Measurements from ENCODE around the gene BDKRB1. TPM values are rescaled to one million over a fixed set of nuclear protein-coding genes. Genes with fewer than 3 reads are reported as not detected.

The BDKRB1 gene
- total RNA-seq, 1 experiment from 2014 or later = not detected

GRCh38 chr14:96247031-96247430 lies 9.0 kb upstream of the BDKRB1 start:
- Histone ChIP-seq H3K9me3 (ENCODE audit: control insufficient read depth, low read depth, low read length) (no peaks in the 10 kb centered on the region), H3K27me3 (ENCODE audit: insufficient read depth, low read length) (no peaks in the 10 kb centered on the region), H3K27ac (ENCODE audit: insufficient read length, low read depth, low read length) (no peak overlapping the region), H4K91ac (ENCODE audit: insufficient read length, low read depth, low read length) (no peak overlapping the region), H2BK20ac (ENCODE audit: low read depth, low read length, poor library complexity, severe bottlenecking) (no peak overlapping the region), H3K18ac (ENCODE audit: insufficient read length, low read depth, low read length) (no peak overlapping the region), H3K4ac (ENCODE audit: low read depth, low read length) (no peak overlapping the region), H2BK5ac (ENCODE audit: insufficient read length, low read length) (no peak overlapping the region), H2AK5ac (ENCODE audit: insufficient read length, low read length) (no peak overlapping the region), H2BK15ac (ENCODE audit: low read depth, low read length) (no peak overlapping the region), H2AFZ (ENCODE audit: low read length) (no peak overlapping the region), H3K79me1 (ENCODE audit: insufficient read depth, low read depth, low read length, poor library complexity, severe bottlenecking) (no peaks in the 10 kb centered on the region), H3K4me2 (ENCODE audit: insufficient read depth, insufficient read length, low read length) (no peak overlapping the region), H4K8ac (replicated peaks; ENCODE audit: insufficient read length, low read depth, low read length) (no peak overlapping the region), H3K23ac (ENCODE audit: insufficient read length, low read depth, low read length) (no peak overlapping the region), H4K20me1 (ENCODE audit: control insufficient read depth, insufficient read depth, insufficient read length) (no peaks in the 10 kb centered on the region), H3K9ac (ENCODE audit: extremely low read depth, insufficient read length, low read length) (no peak overlapping the region), H3K56ac (ENCODE audit: insufficient read length, low read depth, low read length) (no peak overlapping the region), H2BK12ac (ENCODE audit: insufficient read length, low read depth, low read length) (no peak overlapping the region), H2BK120ac (ENCODE audit: low read depth, low read length, poor library complexity, severe bottlenecking) (no peak overlapping the region), H3K23me2 (ENCODE audit: insufficient read length, low read depth, low read length, poor library complexity, severe bottlenecking) (no peaks in the 10 kb centered on the region), H3K14ac (ENCODE audit: insufficient read depth, low read length) (no peak overlapping the region), H4K5ac (ENCODE audit: insufficient read length, low read depth, low read length) (no peak overlapping the region), H3T11ph (ENCODE audit: low read length) (no peak overlapping the region), H3K4me1 (ENCODE audit: insufficient read depth, low read length) (peaks cover 3% of the 10 kb centered on the region; the same call in 1 of the 2 replicates), H3K79me2 (ENCODE audit: insufficient read depth, low read length) (no peaks in the 10 kb centered on the region)
- TF ChIP-seq CTCF (conservative IDR thresholded peaks at IDR 0.05) = no peak
- Mint-ChIP-seq H3K27ac (no peak overlapping the region), H3K9me3 (peaks cover 5 to 14% of the 10 kb centered on the region in 2 experiments; a peak in 4 of 5 replicates), H3K4me1 (peaks cover 13 to 15% of the 10 kb centered on the region in 2 experiments), H3K36me3 (ENCODE audit: insufficient read depth in 1 of 3, low read depth in 3 of 3) (no peaks in the 10 kb centered on the region; a peak in 1 of 7 replicates), H3K4me3 (no peak overlapping the region), H3K27me3 (ENCODE audit: low read depth) (peaks cover 3% of the 10 kb centered on the region)
- DNase-seq = no peak
- WGBS (ENCODE audit: extremely low coverage, insufficient read length, low lambda C conversion rate) = no CpG with 5 or more reads among the region's 6 CpGs

All from H9 (cell line).